GM23248 (cell line): ENCODE data around the gene SSNA1.

ENCODE experiments used
- EZH2 ChIP-seq: fragments of 200-600 bp; sonication (generic); IDR thresholded peaks from 2 replicates; pipeline ENCODE4 v1.6.1; 2018; ENCODE audit warnings: antibody characterized with exemption, mild to moderate bottlenecking; ENCODE audit not compliant: insufficient read depth, poor library complexity, severe bottlenecking
- EZH2phosphoT487 ChIP-seq: fragments of 200-600 bp; sonication (generic); IDR thresholded peaks from 2 replicates; pipeline ENCODE4 v1.6.1; 2018; ENCODE audit warnings: antibody characterized with exemption, moderate library complexity, mild to moderate bottlenecking, low read depth; ENCODE audit not compliant: insufficient read depth

GRCh38 chr9:137193771-137194170, 5.3 kb downstream of the SSNA1 start:
- no peak for TF ChIP-seq EZH2
- TF ChIP-seq EZH2phosphoT487: no peak
